Keratinocyte (primary cell): ENCODE data around the gene OVCH1. TPM values are rescaled to one million over a fixed set of nuclear protein-coding genes. Genes with fewer than 3 reads are reported as not detected.

Experiments used
- DNase-seq: peaks from one replicate; pipeline ENCODE4 v3.0.0-alpha.2; 2011; ENCODE audit warnings: low read depth, missing footprints, low spot score
- FAIRE-seq: peaks from 2 replicates; lab custom pipeline; 2011; peaks lifted over from hg19 to GRCh38; lab: Jason Lieb, UNC
- H2AFZ ChIP-seq: 2 replicates; pipeline ENCODE4 v1.6.0; 2012; ENCODE audit warnings: low read length, control low read depth, inconsistent platforms; ENCODE audit not compliant: control insufficient read depth
- H3K27ac ChIP-seq: 2 replicates; pipeline ENCODE4 v1.5.1; 2011; ENCODE audit warnings: low read length; ENCODE audit not compliant: control insufficient read depth, insufficient read depth
- H3K27me3 ChIP-seq: 3 replicates; pipeline ENCODE4 v1.6.0; 2011; ENCODE audit warnings: low read length; ENCODE audit not compliant: control insufficient read depth, insufficient read depth; ENCODE audit errors: extremely low read depth
- H3K36me3 ChIP-seq, 2 experiments: 2 replicates in 1 of 2; 3 replicates in 1 of 2; pipeline ENCODE4 v1.5.1; 2011; ENCODE audit warnings: low read length in 2 of 2, mild to moderate bottlenecking in 1 of 2; ENCODE audit not compliant: control insufficient read depth in 2 of 2, insufficient read depth in 2 of 2; ENCODE audit errors: extremely low read depth in 1 of 2
- H3K4me1 ChIP-seq: 3 replicates; pipeline ENCODE4 v1.5.1; 2011; ENCODE audit warnings: low read length; ENCODE audit not compliant: control insufficient read depth, insufficient read depth; ENCODE audit errors: extremely low read depth
- H3K4me2 ChIP-seq: 3 replicates; pipeline ENCODE4 v1.6.0; 2011; ENCODE audit warnings: low read depth, low read length; ENCODE audit not compliant: control insufficient read depth, insufficient read depth; ENCODE audit errors: extremely low read depth
- H3K4me3 ChIP-seq, 3 experiments: fragments of 200-600 bp in 1 of 3; sonication (generic) in 1 of 3; 2 replicates in 2 of 3; 3 replicates in 1 of 3; pipeline ENCODE4 v1.5.1; 2011 to 2016; ENCODE audit warnings: low read length in 3 of 3, mild to moderate bottlenecking in 3 of 3, control low read depth in 2 of 3, inconsistent platforms in 1 of 3, low read depth in 1 of 3, mixed read lengths in 1 of 3, mixed run types in 1 of 3, moderate library complexity in 1 of 3; ENCODE audit not compliant: control insufficient read depth in 2 of 3, insufficient read depth in 2 of 3; ENCODE audit errors: extremely low read depth in 1 of 3
- H3K79me2 ChIP-seq: 2 replicates; pipeline ENCODE4 v1.6.0; 2012; ENCODE audit warnings: low read length; ENCODE audit not compliant: control insufficient read depth, insufficient read depth
- H3K9ac ChIP-seq: 3 replicates; pipeline ENCODE4 v1.6.0; 2011; ENCODE audit warnings: low read length; ENCODE audit not compliant: control insufficient read depth, insufficient read depth; ENCODE audit errors: extremely low read depth
- H3K9me1 ChIP-seq: 3 replicates; pipeline ENCODE4 v1.6.0; 2011; ENCODE audit warnings: low read length; ENCODE audit not compliant: control insufficient read depth, insufficient read depth; ENCODE audit errors: extremely low read depth
- H3K9me3 ChIP-seq: 2 replicates; pipeline ENCODE4 v1.5.1; 2012; ENCODE audit warnings: low read depth, low read length; ENCODE audit not compliant: control insufficient read depth
- H4K20me1 ChIP-seq: 3 replicates; pipeline ENCODE4 v1.6.0; 2011; ENCODE audit warnings: low read length; ENCODE audit not compliant: control insufficient read depth, insufficient read depth; ENCODE audit errors: extremely low read depth
- EZH2 ChIP-seq: IDR thresholded peaks from one replicate; pipeline ENCODE4 v1.6.1; 2012; ENCODE audit warnings: inconsistent platforms, mild to moderate bottlenecking, low read length, moderate library complexity
- dilution Hi-C: fragments of 300-500 bp; cut with MboI; formaldehyde crosslinking; loops from one replicate; pipeline ENCODE4 v1.7.0; 2020; ENCODE audit warnings: low sequenced_read_pairs; ENCODE audit not compliant: extremely low pct_ligation_motif_present
- polyA plus RNA-seq, 5 experiments: library from polyadenylated mRNA; depleted of rRNA in 3 of 5; stranded (reverse) in 3 of 5; stranded (forward) in 1 of 5; unstranded in 1 of 5; fragments of >200 nt; gene quantifications; 1 replicate in 1 of 5; 2 replicates in 3 of 5; 3 replicates in 1 of 5; pipeline versions ENCODE4 v1.2.1 to v1.2.3, GENCODE V29; 2011 to 2012; ENCODE audit warnings: missing spikeins in 2 of 5, low read depth in 1 of 5, low replicate concordance in 1 of 5
- TF ChIP-seq, protein P1 (sequence below), 3 experiments: IDR thresholded peaks in 1 of 3; conservative IDR thresholded peaks in 1 of 3; optimal IDR thresholded peaks in 1 of 3; 2 replicates in 2 of 3; 3 replicates in 1 of 3; pipeline versions ENCODE3 to v1.5.1; 2011; ENCODE audit warnings: low read length in 3 of 3, mild to moderate bottlenecking in 3 of 3, moderate library complexity in 2 of 3, control low read depth in 1 of 3, inconsistent platforms in 1 of 3; ENCODE audit not compliant: insufficient read depth in 2 of 3; ENCODE audit errors: extremely low read depth in 1 of 3

OVCH1 gene
- polyA plus RNA-seq, 1 donor (not counting 4 experiments of a cell fraction or from before 2014, with no cell fraction given) = 0.04 TPM

DNA sequence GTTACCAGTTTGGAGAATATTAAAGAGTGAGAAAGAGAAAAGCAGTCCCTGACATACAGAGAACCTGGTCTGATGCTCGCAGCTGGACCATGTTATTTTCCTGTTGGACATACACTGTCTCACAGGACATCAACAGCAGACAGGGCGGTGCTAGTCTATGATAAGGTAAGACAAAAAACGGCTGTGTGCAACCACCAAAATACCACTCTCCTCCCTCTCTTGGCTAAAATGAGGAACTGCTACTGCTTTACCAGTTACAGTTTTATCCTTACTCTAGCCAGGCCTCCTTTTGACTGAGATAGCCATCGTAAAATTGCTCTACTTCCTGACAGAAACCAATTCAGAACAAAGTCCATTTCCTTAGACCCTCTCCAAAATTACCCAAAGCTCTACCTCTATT lies 69.5 kb downstream of the OVCH1 start:
- no peaks in the 10 kb centered on the region for H3K9me1 ChIP-seq
- no peak overlapping the region for H3K4me3 ChIP-seq
- no peaks in the 10 kb centered on the region for H3K9me3 ChIP-seq
- no peaks in the 10 kb centered on the region for H3K79me2 ChIP-seq
- DNase-seq = no peak
- no peak overlapping the region for H2AFZ ChIP-seq
- H3K27me3 ChIP-seq = no peaks in the 10 kb centered on the region
- H3K4me2 ChIP-seq = no peak overlapping the region
- peak overlapping the region; percentile 61 for H3K27ac ChIP-seq
- FAIRE-seq = no peak
- peaks cover 15% of the 10 kb centered on the region for H3K4me1 ChIP-seq
- no peak for TF ChIP-seq EZH2
- TF ChIP-seq, protein P1, sequence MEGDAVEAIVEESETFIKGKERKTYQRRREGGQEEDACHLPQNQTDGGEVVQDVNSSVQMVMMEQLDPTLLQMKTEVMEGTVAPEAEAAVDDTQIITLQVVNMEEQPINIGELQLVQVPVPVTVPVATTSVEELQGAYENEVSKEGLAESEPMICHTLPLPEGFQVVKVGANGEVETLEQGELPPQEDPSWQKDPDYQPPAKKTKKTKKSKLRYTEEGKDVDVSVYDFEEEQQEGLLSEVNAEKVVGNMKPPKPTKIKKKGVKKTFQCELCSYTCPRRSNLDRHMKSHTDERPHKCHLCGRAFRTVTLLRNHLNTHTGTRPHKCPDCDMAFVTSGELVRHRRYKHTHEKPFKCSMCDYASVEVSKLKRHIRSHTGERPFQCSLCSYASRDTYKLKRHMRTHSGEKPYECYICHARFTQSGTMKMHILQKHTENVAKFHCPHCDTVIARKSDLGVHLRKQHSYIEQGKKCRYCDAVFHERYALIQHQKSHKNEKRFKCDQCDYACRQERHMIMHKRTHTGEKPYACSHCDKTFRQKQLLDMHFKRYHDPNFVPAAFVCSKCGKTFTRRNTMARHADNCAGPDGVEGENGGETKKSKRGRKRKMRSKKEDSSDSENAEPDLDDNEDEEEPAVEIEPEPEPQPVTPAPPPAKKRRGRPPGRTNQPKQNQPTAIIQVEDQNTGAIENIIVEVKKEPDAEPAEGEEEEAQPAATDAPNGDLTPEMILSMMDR (optimal IDR thresholded peaks at IDR 0.05 in 1 of 3, IDR thresholded peaks at IDR 0.05 in 1 of 3, conservative IDR thresholded peaks at IDR 0.05 in 1 of 3; ENCODE audit: extremely low read depth in 1 of 3, insufficient read depth in 2 of 3, low read length in 3 of 3) = peak in 1 of 3 experiments; percentile 19
- no peaks in the 10 kb centered on the region for H4K20me1 ChIP-seq
- no peak overlapping the region for H3K9ac ChIP-seq
- dilution Hi-C loops = no loop called here
- H3K36me3 ChIP-seq = no peaks in the 10 kb centered on the region

DNA sequence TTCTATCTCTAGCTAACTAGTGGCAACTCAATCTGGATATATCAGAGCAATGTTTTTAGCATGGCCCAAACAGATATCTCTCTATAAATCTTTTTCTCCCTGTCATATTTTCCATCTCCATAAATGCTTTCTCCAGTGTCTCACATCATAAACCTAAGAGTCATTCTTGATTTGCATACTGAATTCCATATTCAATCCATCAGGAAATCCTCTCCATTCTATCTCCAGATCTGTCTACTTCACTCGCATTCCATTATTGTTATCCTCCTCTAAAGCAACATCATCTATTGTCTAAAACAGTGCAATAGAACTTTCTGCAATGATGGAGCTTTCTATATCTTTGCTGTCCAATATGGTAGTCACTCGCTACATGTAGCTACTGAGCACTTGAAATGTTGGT lies 71.0 kb downstream of the OVCH1 start:
- no peaks in the 10 kb centered on the region for H3K79me2 ChIP-seq
- TF ChIP-seq EZH2 = no peak
- TF ChIP-seq, protein P1 (optimal IDR thresholded peaks at IDR 0.05 in 1 of 3, IDR thresholded peaks at IDR 0.05 in 1 of 3, conservative IDR thresholded peaks at IDR 0.05 in 1 of 3; ENCODE audit: extremely low read depth in 1 of 3, insufficient read depth in 2 of 3, low read length in 3 of 3) = no peak

More for the DNA sequence above, 71.0 kb downstream of the OVCH1 start:
- Histone ChIP-seq H3K4me3 (no peak overlapping the region), H3K9ac (no peak overlapping the region), H2AFZ (no peak overlapping the region), H3K9me1 (no peaks in the 10 kb centered on the region), H3K27me3 (no peaks in the 10 kb centered on the region), H3K9me3 (no peaks in the 10 kb centered on the region), H4K20me1 (no peaks in the 10 kb centered on the region), H3K27ac (no peak overlapping the region), H3K36me3 (no peaks in the 10 kb centered on the region), H3K4me1 (peaks cover 15% of the 10 kb centered on the region), H3K4me2 (no peak overlapping the region)
- FAIRE-seq (no peak), DNase-seq (no peak)
- dilution Hi-C loops = no loop called here
